ENCODE results near the gene GRIN1. TPM values are rescaled to one million over a fixed set of nuclear protein-coding genes. Genes with fewer than 3 reads are reported as not detected.
A peak's percentile ranks its signal among the peaks of the same experiment; 100 is the strongest.

GRIN1 gene
- total and polyA plus RNA-seq, 2 of the 13 experiments (the other 11 are each of a cell fraction or from before 2014, with no cell fraction given): 0.13 TPM; not detected in 1

DNA sequence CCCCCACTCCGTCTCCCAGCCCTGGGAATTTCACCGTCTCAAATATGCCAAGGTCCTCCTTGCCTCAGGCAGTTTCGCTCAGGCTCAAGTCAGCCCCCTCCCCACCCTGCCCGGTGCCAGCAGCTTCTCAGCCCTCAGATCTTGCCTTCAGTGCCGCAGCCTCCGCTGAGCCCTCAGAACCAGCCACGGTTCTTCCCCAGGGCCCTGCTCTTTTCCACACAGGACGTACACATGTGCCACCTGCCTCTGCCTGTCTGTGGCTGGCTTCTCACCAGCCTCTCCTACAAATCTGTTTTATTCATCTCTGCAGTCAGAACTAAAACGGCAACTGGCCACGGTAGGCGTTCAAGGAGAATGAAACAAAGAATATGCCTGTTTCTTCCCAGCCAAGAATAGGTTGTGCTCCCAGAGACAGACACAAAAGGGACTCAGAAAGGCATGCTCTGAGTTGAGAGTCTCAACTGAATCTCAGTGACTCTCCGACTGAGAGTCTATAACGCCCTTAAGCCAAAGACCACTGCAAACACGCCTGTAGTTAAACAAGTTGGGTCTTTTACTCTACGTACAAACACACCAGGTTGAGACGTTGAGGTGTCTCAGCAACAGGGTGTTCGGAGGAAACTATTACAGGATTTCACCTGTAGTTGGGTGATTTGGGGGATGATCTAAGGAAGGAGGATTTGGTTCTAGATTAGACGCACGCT is 10.6 kb upstream of the GRIN1 start (continued):
- TF ChIP-seq SP4 (CRISPR knock-in tag; IDR thresholded peaks at IDR 0.05) (no peak), MXD4 (CRISPR knock-in tag; IDR thresholded peaks at IDR 0.05) (no peak), ZNF143 (CRISPR knock-in tag; IDR thresholded peaks at IDR 0.05) (no peak), HNRNPUL1 (IDR thresholded peaks at IDR 0.05; ENCODE audit: low read depth, low read length) (no peak), MXD1 (CRISPR knock-in tag; IDR thresholded peaks at IDR 0.05) (no peak), PHF8 (CRISPR knock-in tag; IDR thresholded peaks at IDR 0.05) (no peak), MED8 (CRISPR knock-in tag; IDR thresholded peaks at IDR 0.05; ENCODE audit: insufficient replicate concordance) (no peak), MIER2 (CRISPR knock-in tag; IDR thresholded peaks at IDR 0.05) (no peak), MYC (CRISPR knock-in tag; IDR thresholded peaks at IDR 0.05; ENCODE audit: borderline replicate concordance) (no peak), ZGPAT (CRISPR knock-in tag; IDR thresholded peaks at IDR 0.05) (no peak), ZSCAN22 (CRISPR knock-in tag; IDR thresholded peaks at IDR 0.05) (0 out of 2 replicates have a peak, but pooled peaks have one; percentile 25), CHD4 (IDR thresholded peaks at IDR 0.05; ENCODE audit: borderline replicate concordance, low read length) (no peak), FOXO1 (CRISPR knock-in tag; IDR thresholded peaks at IDR 0.05) (no peak), NCOA2 (CRISPR knock-in tag; IDR thresholded peaks at IDR 0.05) (no peak), SNRNP70 (IDR thresholded peaks at IDR 0.05; ENCODE audit: low read depth, low read length) (no peak)
- TF ChIP-seq, protein P1, sequence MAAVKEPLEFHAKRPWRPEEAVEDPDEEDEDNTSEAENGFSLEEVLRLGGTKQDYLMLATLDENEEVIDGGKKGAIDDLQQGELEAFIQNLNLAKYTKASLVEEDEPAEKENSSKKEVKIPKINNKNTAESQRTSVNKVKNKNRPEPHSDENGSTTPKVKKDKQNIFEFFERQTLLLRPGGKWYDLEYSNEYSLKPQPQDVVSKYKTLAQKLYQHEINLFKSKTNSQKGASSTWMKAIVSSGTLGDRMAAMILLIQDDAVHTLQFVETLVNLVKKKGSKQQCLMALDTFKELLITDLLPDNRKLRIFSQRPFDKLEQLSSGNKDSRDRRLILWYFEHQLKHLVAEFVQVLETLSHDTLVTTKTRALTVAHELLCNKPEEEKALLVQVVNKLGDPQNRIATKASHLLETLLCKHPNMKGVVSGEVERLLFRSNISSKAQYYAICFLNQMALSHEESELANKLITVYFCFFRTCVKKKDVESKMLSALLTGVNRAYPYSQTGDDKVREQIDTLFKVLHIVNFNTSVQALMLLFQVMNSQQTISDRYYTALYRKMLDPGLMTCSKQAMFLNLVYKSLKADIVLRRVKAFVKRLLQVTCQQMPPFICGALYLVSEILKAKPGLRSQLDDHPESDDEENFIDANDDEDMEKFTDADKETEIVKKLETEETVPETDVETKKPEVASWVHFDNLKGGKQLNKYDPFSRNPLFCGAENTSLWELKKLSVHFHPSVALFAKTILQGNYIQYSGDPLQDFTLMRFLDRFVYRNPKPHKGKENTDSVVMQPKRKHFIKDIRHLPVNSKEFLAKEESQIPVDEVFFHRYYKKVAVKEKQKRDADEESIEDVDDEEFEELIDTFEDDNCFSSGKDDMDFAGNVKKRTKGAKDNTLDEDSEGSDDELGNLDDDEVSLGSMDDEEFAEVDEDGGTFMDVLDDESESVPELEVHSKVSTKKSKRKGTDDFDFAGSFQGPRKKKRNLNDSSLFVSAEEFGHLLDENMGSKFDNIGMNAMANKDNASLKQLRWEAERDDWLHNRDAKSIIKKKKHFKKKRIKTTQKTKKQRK (IDR thresholded peaks at IDR 0.05; ENCODE audit: low read length): no peak
- TF ChIP-seq, protein P2, sequence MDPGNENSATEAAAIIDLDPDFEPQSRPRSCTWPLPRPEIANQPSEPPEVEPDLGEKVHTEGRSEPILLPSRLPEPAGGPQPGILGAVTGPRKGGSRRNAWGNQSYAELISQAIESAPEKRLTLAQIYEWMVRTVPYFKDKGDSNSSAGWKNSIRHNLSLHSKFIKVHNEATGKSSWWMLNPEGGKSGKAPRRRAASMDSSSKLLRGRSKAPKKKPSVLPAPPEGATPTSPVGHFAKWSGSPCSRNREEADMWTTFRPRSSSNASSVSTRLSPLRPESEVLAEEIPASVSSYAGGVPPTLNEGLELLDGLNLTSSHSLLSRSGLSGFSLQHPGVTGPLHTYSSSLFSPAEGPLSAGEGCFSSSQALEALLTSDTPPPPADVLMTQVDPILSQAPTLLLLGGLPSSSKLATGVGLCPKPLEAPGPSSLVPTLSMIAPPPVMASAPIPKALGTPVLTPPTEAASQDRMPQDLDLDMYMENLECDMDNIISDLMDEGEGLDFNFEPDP (CRISPR knock-in tag; conservative IDR thresholded peaks at IDR 0.05): no peak
- TF ChIP-seq, protein P3, sequence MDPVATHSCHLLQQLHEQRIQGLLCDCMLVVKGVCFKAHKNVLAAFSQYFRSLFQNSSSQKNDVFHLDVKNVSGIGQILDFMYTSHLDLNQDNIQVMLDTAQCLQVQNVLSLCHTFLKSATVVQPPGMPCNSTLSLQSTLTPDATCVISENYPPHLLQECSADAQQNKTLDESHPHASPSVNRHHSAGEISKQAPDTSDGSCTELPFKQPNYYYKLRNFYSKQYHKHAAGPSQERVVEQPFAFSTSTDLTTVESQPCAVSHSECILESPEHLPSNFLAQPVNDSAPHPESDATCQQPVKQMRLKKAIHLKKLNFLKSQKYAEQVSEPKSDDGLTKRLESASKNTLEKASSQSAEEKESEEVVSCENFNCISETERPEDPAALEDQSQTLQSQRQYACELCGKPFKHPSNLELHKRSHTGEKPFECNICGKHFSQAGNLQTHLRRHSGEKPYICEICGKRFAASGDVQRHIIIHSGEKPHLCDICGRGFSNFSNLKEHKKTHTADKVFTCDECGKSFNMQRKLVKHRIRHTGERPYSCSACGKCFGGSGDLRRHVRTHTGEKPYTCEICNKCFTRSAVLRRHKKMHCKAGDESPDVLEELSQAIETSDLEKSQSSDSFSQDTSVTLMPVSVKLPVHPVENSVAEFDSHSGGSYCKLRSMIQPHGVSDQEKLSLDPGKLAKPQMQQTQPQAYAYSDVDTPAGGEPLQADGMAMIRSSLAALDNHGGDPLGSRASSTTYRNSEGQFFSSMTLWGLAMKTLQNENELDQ (CRISPR knock-in tag; IDR thresholded peaks at IDR 0.05; ENCODE audit: borderline replicate concordance): no peak

Measured in HepG2 (cell line).